Measurements from ENCODE around the gene PYURF.

Gene PYURF

GRCh38 chr4:88523325-88524129 lies at the start of gene PYURF:
PYURF (minus strand) TSS chr4:88523776; CDS start chr4:88523700, 76 bp downstream.
- DNase-seq: peak; percentile 51 to 97 (median 90)

- no peak for DNase-seq
These were observed 46.4 kb upstream of the PYURF start for GRCh38 chr4:88570001-88570400.

- DNase-seq: no peak
These were observed 44.0 kb upstream of the PYURF start for GRCh38 chr4:88567591-88567990.

- DNase-seq: no peak
These were observed 26.2 kb upstream of the PYURF start for GRCh38 chr4:88549815-88550214.

GRCh38 chr4:88539322-88540068 lies 15.9 kb upstream of the PYURF start:
- DNase-seq: peak in 16 of 58 donors; percentile 2 to 50 (median 18)

GRCh38 chr4:88537709-88538108 lies 14.1 kb upstream of the PYURF start:
- DNase-seq: no peak

- no peak for DNase-seq
These were observed 11.6 kb upstream of the PYURF start for GRCh38 chr4:88535090-88535755.

- DNase-seq: no peak
These were observed 10.6 kb upstream of the PYURF start for GRCh38 chr4:88533937-88534750.

GRCh38 chr4:88533088-88533790 lies 9.7 kb upstream of the PYURF start:
- DNase-seq: no peak

GRCh38 chr4:88531549-88531948 lies 8.0 kb upstream of the PYURF start:
- DNase-seq: peak in 1 of 58 donors; percentile 8

GRCh38 chr4:88528861-88529260 lies 5.3 kb upstream of the PYURF start:
- DNase-seq: no peak

- DNase-seq: no peak
These were observed 4.2 kb upstream of the PYURF start for GRCh38 chr4:88527787-88528186.

- no peak for DNase-seq
These were observed 2.7 kb upstream of the PYURF start for GRCh38 chr4:88526221-88526815.

- DNase-seq: no peak
These were observed 595 bp upstream of the PYURF start for GRCh38 chr4:88524171-88524570.

- DNase-seq: peak in 11 of 58 donors; percentile 8 to 51 (median 34)
These were observed 763 bp downstream of the PYURF start for GRCh38 chr4:88522702-88523324.

GRCh38 chr4:88518911-88519310 lies 4.7 kb downstream of the PYURF start:
- no peak for DNase-seq

- no peak for DNase-seq
These were observed 5.8 kb downstream of the PYURF start for GRCh38 chr4:88517825-88518224.

GRCh38 chr4:88516746-88517145 lies 6.8 kb downstream of the PYURF start:
- DNase-seq: no peak
